K562 (cell line): ENCODE data around the gene OPHN1.

Experiments
- ATF6 ChIP-seq: sonication (generic); formaldehyde crosslinking; IDR thresholded peaks from 2 replicates; pipeline ENCODE4 v1.4.0; 2020; ENCODE audit warnings: mild to moderate bottlenecking, missing genetic modification reagents
- CBFA2T3 ChIP-seq: fragments of 450-650 bp; IDR thresholded peaks from 2 replicates; pipeline ENCODE4 v1.6.1; 2017
- CTCF ChIP-seq, 3 experiments: IDR thresholded peaks in 2 of 3; conservative IDR thresholded peaks in 1 of 3; 2 replicates each; pipeline ENCODE4 v1.5.1; 2011 to 2012; ENCODE audit warnings: low read length in 3 of 3, mild to moderate bottlenecking in 3 of 3, control low read depth in 2 of 3, improper control_type of control experiment in 1 of 3, inconsistent platforms in 1 of 3, low read depth in 1 of 3, mixed read lengths in 1 of 3, moderate library complexity in 1 of 3; ENCODE audit not compliant: insufficient read depth in 2 of 3
- CTCFL ChIP-seq: IDR thresholded peaks from 2 replicates; pipeline ENCODE4 v1.6.1; 2011; ENCODE audit warnings: borderline replicate concordance, low read depth, mild to moderate bottlenecking, moderate library complexity, low read length; ENCODE audit not compliant: insufficient read depth, poor library complexity, severe bottlenecking
- GMEB1 ChIP-seq: fragments of 250-450 bp; sonication (Bioruptor Pico); IDR thresholded peaks from 2 replicates; pipeline ENCODE4 v1.4.0; 2020; ENCODE audit warnings: mild to moderate bottlenecking
- JUN ChIP-seq, 2 experiments: sonication (generic) in 1 of 2; formaldehyde crosslinking in 1 of 2; IDR thresholded peaks; 2 replicates each; pipeline versions ENCODE4 v1.6.1 to v1.8.0; 2012 to 2022; ENCODE audit warnings: borderline replicate concordance in 2 of 2, mild to moderate bottlenecking in 2 of 2, improper control_type of control experiment in 1 of 2, low read depth in 1 of 2, low read length in 1 of 2, missing genetic modification reagents in 1 of 2
- REST ChIP-seq, 2 experiments: fragments of 450-650 bp; formaldehyde crosslinking in 1 of 2; IDR thresholded peaks; 2 replicates each; pipeline versions ENCODE4 v1.4.0 to v1.6.1; 2014 to 2020; ENCODE audit warnings: mild to moderate bottlenecking in 2 of 2, borderline replicate concordance in 1 of 2, low read depth in 1 of 2
- ZKSCAN1 ChIP-seq: fragments of 150-350 bp; IDR thresholded peaks from 2 replicates; pipeline ENCODE4 v1.6.1; 2016; ENCODE audit warnings: low read depth, low read length
- ZNF79 ChIP-seq: fragments of 250-450 bp; sonication (Bioruptor Pico); IDR thresholded peaks from 2 replicates; pipeline ENCODE4 v1.4.0; 2020; ENCODE audit warnings: low read depth, mild to moderate bottlenecking, moderate library complexity

- TF ChIP-seq JUN (IDR thresholded peaks at IDR 0.05; ENCODE audit: borderline replicate concordance, low read depth, low read length), result no peak
- no peak for TF ChIP-seq JUN (CRISPR knock-in tag; IDR thresholded peaks at IDR 0.05; ENCODE audit: borderline replicate concordance)
- TF ChIP-seq REST (IDR thresholded peaks at IDR 0.05; ENCODE audit: borderline replicate concordance), result no peak
- no peak for TF ChIP-seq REST (CRISPR knock-in tag; IDR thresholded peaks at IDR 0.05; ENCODE audit: low read depth)
- no peak for TF ChIP-seq ZKSCAN1
- TF ChIP-seq CTCF (IDR thresholded peaks at IDR 0.05 in 2 of 3, conservative IDR thresholded peaks at IDR 0.05 in 1 of 3; ENCODE audit: insufficient read depth in 2 of 3, low read depth in 1 of 3, low read length in 3 of 3), result no peak
- no peak for TF ChIP-seq ATF6 (CRISPR knock-in tag)
- TF ChIP-seq ZNF79 (CRISPR knock-in tag), result no peak
- no peak for TF ChIP-seq CTCFL
- TF ChIP-seq GMEB1 (CRISPR knock-in tag), result no peak
- TF ChIP-seq CBFA2T3, result no peak
Measured at GRCh38 chrX:68454476-68455150, 21.3 kb upstream of the OPHN1 start.
